GM21390 (cell line): ENCODE data around the gene CNPY1.

ENCODE experiments used
- ATAC-seq: cut with Tn5 transposase; IDR thresholded peaks from one replicate; pipeline ENCODE4 v1.9.1; 2021; ENCODE audit not compliant: unreplicated experiment

The CNPY1 gene

GRCh38 chr7:155490697-155491628 lies 55.4 kb downstream of the CNPY1 start:
- ATAC-seq = peak; percentile 92

- peak; percentile 13 for ATAC-seq
Observed at GRCh38 chr7:155489862-155490696, 56.3 kb downstream of the CNPY1 start.

DNA sequence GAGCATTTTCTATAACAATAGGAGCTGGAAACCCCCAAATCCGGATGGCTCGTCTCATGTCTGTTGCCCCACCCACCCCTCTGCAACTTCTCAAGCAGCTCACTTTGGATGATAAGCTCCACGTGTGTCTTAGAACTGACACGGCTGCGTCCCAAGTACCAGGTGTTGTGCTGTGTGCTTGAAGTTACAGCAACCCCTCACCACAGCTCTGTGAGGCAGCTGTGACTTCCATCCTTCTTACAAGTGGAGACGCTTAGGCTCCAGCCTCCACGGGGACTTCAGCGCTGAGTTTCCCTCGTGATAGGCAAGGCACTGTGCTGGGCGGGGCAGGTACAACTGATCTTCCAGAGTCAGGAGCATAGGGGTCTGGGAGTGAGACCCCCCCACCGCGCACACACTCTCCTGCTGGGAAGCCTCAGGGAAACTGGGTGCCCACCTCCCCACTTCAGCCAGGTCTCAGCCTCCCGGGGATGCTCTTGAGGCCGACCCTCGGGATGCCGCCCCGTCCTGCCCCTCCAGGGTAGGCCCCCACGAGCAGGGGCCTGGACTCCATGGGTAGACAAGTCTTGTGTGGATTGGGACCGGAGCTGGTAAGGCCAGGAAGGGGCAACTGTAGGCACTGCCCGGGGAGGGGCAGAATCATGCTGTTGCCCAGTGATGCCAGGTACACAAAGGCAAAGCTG lies 57.1 kb downstream of the CNPY1 start:
- ATAC-seq = no peak

DNA sequence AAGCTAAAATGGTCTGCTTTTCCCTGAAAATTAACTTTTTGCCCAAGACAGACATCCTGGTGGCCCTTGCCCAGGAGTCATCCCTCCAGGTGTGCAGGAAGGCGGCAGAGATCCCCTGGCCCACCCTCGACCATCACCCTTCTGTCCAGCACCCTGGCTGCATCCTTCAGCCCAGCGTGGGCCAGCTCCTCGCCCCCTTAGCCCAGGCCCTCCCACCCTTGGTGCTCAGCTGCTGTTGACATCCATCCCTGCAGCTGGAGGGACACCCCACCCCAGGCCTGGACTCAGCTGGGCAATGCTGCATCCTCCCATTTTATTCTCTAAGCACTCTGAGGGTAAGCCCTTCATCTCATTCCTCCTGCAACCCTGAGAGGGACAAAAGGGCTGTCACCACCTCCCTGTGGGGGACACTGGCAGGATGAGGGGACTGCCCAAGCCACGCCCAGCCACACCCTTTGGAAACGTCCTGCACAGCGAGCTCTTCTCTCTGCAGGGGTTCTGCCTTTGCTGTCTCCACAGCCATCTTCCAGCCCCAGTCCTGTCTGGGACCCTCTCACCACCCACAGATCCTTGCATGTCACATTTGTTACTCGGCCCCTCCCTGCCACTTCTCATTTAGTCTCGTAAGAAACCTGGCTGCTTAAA lies 57.8 kb downstream of the CNPY1 start:
- ATAC-seq = no peak

- ATAC-seq = no peak
Observed at GRCh38 chr7:155487509-155488482, 58.6 kb downstream of the CNPY1 start.

GRCh38 chr7:155486783-155487508 lies 59.4 kb downstream of the CNPY1 start:
- ATAC-seq = no peak

DNA sequence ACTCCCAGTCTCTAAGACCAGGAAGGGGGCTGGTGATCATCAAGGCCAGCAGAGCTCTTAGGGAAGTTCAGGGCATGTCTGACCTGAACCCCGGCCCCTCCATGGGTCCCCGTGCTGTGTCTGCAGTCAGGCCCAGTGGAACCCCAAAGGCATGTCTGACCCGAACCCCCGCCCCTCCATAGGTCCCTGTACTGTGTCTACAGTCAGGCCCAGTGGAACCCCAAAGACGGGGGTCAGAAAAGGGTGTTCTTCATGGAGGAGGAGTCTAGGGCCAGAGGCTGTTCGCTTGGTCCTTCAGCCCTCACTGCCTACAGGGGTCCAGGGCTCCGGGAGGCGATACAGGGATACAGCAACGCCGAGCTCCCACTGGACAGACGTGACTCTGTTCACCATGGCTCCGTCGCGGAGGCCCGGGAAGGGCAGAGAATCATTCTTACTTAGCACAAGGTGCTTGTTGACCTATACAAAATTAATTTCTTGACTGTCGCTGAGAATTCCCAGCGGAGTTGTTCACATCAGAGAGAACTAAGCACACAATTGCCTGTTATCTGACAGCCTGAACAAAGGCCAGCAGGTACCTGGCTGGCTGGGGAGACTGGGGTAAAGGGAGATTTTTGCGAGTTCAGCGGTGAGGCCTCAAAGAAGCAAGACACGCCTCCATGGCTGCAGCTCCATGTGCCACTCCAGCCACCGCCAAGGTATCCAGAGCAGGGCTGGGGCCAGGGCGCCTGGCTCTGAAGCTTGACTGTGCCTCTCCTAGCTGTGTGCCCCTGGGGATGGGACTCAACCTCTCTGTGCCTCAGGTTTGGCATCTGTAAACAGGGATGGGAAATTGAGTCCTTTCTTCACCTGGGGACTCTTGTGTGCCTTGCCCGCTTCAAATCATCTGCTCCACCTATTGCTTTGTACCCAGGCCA lies 61.6 kb downstream of the CNPY1 start:
- ATAC-seq = no peak

- no peak for ATAC-seq
Observed at GRCh38 chr7:155483868-155484325, 62.5 kb downstream of the CNPY1 start.

GRCh38 chr7:155483245-155483644 lies 63.1 kb downstream of the CNPY1 start:
- no peak for ATAC-seq

DNA sequence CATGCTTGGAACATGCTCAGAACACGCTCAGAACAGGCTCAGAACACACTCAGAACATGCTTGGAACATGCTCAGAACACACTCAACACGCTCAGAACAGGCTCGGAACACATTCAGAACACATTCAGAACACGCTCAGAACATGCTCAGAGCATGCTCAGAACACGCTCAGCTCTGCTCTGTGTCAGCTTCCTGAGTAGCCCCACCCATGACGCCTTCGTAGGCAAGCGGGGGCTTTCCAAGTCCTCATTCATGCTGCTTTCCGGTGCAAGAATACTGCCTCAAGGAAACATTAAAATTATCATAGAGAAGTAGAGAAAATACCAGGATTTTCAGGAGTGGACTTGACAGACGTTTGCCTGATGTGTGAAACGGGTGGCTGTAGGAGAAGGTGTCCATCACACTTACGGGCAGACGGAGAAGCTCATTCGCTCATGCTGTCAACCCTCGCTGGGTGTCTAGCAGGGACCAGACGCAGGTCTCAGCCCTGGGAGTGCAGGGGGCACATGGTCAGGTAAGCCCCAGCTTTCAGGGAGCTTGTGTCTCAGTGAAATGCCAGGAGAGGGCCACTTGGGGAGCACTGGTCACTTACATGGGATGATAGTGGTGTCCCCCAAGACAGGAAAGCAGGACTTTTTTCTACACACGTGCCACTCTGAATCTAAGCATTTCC lies 63.7 kb downstream of the CNPY1 start:
- ATAC-seq = no peak

GRCh38 chr7:155481764-155482163 lies 64.6 kb downstream of the CNPY1 start:
- no peak for ATAC-seq

DNA sequence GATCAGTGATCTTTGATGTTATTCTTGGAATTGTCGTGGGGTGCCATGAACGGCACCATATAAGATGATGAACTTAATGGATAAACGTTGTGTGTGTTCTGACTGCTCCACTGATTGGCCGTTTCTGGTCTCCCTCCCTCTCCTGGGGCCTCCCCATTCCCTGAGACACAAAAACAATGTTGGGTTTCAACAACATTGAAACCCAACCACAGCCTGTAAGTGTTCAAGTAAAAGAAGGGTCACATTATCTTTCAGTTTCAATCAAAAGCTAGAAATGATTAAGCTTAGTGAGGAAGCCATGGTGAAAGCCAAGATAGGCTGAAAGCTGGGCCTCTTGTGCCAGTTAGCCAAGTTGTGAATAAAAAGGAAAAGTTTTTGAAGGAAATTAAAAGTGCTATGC lies 68.9 kb downstream of the CNPY1 start:
- peak; percentile 96 for ATAC-seq

DNA sequence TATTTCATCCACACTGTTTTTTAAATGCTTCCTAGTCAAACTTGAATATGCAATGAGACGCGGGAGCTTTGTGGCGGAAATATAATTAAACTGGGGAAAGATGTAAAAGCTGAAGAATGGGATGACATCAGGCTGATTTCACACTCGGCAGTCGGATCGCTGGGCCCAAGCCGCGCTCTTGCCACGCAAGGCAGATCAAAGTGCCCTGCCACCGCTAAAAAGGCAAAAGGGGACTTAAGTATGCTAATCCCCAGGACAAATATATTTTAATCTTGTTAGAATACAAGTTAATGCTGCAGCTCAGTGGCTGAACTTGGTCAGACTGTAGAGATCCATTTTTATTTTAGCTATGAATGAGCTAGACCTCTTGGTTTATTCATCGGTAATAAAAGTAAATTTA lies 74.6 kb downstream of the CNPY1 start:
- no peak for ATAC-seq

DNA sequence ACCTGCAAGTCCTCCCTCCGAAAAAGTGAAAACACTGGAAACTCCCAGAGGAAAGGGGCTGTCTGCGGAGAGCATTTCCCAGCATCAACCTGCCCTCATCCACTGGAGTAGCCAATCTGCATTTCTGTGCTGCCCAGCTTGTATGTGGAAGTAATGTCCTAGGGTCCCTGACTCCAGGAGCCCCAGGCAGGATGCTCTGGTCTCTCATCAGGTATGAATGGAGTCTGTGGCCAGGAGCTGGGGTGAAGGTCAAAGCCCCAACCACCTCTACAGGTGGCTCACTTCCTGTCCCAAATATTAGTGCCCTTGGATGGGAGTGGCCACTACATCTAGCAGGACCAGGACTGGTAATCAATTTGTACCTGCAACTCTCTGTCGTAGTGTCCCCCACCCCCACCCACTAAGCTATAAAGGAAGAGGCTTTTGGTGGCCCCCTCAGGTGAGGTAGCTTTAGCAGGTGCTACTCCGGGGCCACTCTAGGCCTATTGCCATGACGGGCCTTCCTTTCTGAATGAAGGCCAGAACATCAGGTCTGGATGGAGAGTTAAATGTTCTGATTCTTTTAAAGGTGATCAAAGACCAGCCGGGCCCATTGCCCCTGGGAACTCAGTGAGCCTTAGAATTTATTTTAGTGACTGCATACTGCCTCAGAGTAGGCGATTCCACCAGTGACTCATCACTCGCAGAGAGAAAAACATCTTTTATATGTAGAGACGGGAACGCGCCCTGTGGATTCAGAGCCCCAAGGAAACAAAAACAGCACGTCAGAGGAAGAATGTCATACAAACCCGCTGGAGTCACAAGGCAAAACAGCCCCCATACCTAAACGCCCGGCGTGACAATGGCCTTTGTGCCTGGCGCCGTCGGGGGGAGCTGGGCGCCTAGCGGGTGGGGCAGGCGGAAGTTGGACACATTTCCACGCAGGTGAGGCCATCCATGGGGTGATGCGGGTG lies 75.4 kb downstream of the CNPY1 start:
- no peak for ATAC-seq

GRCh38 chr7:155470186-155470487 lies 76.2 kb downstream of the CNPY1 start:
- no peak for ATAC-seq
